Stimulated activated naive B cell treated with anti-CD40 and anti-IgM and Interleukin-4, amounts not matched to agents 10 μg/mL and 1 μg/mL and 100 μg/mL, for 72 hours (primary cell): ENCODE results near the gene SMARCA2.

Experiments
- ATAC-seq, 2 donors: fragments of 150-1000 bp; cut with Tn5 transposase; replicated peaks; 2 replicates each; pipeline ENCODE4 v1.10.0; 2021; ENCODE audit warnings: moderate library complexity in 1 of 2
- DNase-seq: peaks from one replicate; pipeline ENCODE4 v3.0.0; 2021
- H3K27ac Mint-ChIP-seq: one replicate; pipeline ENCODE4 v1.8.0; 2022; ENCODE audit warnings: mild to moderate bottlenecking, mixed read lengths
- H3K27me3 Mint-ChIP-seq, 2 donors: one replicate each; pipeline ENCODE4 v1.8.0; 2022; ENCODE audit warnings: mixed read lengths in 2 of 2
- H3K36me3 Mint-ChIP-seq, 2 donors: one replicate each; pipeline ENCODE4 v1.8.0; 2022; ENCODE audit warnings: mixed read lengths in 2 of 2, mild to moderate bottlenecking in 1 of 2
- H3K4me1 Mint-ChIP-seq, 2 donors: one replicate each; pipeline ENCODE4 v1.8.0; 2022; ENCODE audit warnings: mixed read lengths in 2 of 2, mild to moderate bottlenecking in 1 of 2
- H3K4me3 Mint-ChIP-seq, 2 donors: one replicate each; pipeline ENCODE4 v1.8.0; 2022; ENCODE audit warnings: mild to moderate bottlenecking in 2 of 2, mixed read lengths in 2 of 2, moderate library complexity in 1 of 2
- H3K9me3 Mint-ChIP-seq, 2 donors: one replicate each; pipeline ENCODE4 v1.8.0; 2022; ENCODE audit warnings: mixed read lengths in 2 of 2, mild to moderate bottlenecking in 1 of 2

Gene SMARCA2

GRCh38 chr9:2233274-2233673 is 218.1 kb downstream of the SMARCA2 start:
- H3K4me1 Mint-ChIP-seq: peaks cover 11 to 15% of the 10 kb centered on the region in 2 donors
- H3K27ac Mint-ChIP-seq: no peak overlapping the region
- H3K36me3 Mint-ChIP-seq: no peaks in the 10 kb centered on the region
- no peaks in the 10 kb centered on the region for H3K27me3 Mint-ChIP-seq
- H3K4me3 Mint-ChIP-seq: no peak overlapping the region
- DNase-seq: no peak
- no peak for ATAC-seq
- H3K9me3 Mint-ChIP-seq: peaks cover 0 to 3% of the 10 kb centered on the region in 2 donors

GRCh38 chr9:2234371-2234893 is 219.3 kb downstream of the SMARCA2 start:
- peaks cover 2 to 3% of the 10 kb centered on the region in 2 donors for H3K4me1 Mint-ChIP-seq
- H3K27me3 Mint-ChIP-seq: no peaks in the 10 kb centered on the region
- no peaks in the 10 kb centered on the region for H3K36me3 Mint-ChIP-seq
- DNase-seq (no peak), ATAC-seq (no peak)
- no peaks in the 10 kb centered on the region for H3K9me3 Mint-ChIP-seq
- H3K27ac Mint-ChIP-seq: no peak overlapping the region
- H3K4me3 Mint-ChIP-seq: no peak overlapping the region

- H3K4me1 Mint-ChIP-seq: no peaks in the 10 kb centered on the region
- H3K36me3 Mint-ChIP-seq: no peaks in the 10 kb centered on the region
- DNase-seq: no peak
- no peak overlapping the region for H3K27ac Mint-ChIP-seq
- no peak for ATAC-seq
- H3K27me3 Mint-ChIP-seq: peaks cover 3 to 6% of the 10 kb centered on the region in 2 donors
- no peak overlapping the region for H3K4me3 Mint-ChIP-seq
- no peaks in the 10 kb centered on the region for H3K9me3 Mint-ChIP-seq
These were observed 220.5 kb downstream of the SMARCA2 start for GRCh38 chr9:2235623-2236022.

GRCh38 chr9:2236850-2237249 is 221.7 kb downstream of the SMARCA2 start:
- Mint-ChIP-seq H3K4me3 (no peak overlapping the region), H3K4me1 (peaks cover 2 to 8% of the 10 kb centered on the region in 2 donors), H3K27ac (no peak overlapping the region), H3K27me3 (peaks cover 10 to 15% of the 10 kb centered on the region in 2 donors), H3K36me3 (peaks cover 0 to 3% of the 10 kb centered on the region in 2 donors), H3K9me3 (no peaks in the 10 kb centered on the region)
- ATAC-seq (no peak), DNase-seq (no peak)

- ATAC-seq (peak; percentile 28 to 41), DNase-seq (no peak)
- H3K4me3 Mint-ChIP-seq: peak overlapping the region; percentile 87 to 89
- H3K9me3 Mint-ChIP-seq: peaks cover 5 to 8% of the 10 kb centered on the region in 2 donors
- H3K27ac Mint-ChIP-seq: no peak overlapping the region
- H3K36me3 Mint-ChIP-seq: peaks cover 4 to 7% of the 10 kb centered on the region in 2 donors
- H3K4me1 Mint-ChIP-seq: peaks cover 10 to 20% of the 10 kb centered on the region in 2 donors
- peaks cover 28 to 47% of the 10 kb centered on the region in 2 donors for H3K27me3 Mint-ChIP-seq
These were observed 226.3 kb downstream of the SMARCA2 start for GRCh38 chr9:2241461-2241835.

- peak; percentile 92 to 93 for ATAC-seq
- Mint-ChIP-seq H3K36me3 (peaks cover 4 to 7% of the 10 kb centered on the region in 2 donors), H3K27me3 (peaks cover 28 to 47% of the 10 kb centered on the region in 2 donors), H3K27ac (peak overlapping the region; percentile 63), H3K4me1 (peaks cover 10 to 20% of the 10 kb centered on the region in 2 donors), H3K9me3 (peaks cover 5 to 8% of the 10 kb centered on the region in 2 donors), H3K4me3 (peak overlapping the region; percentile 87 to 89)
- peak; percentile 52 for DNase-seq
These were observed 226.9 kb downstream of the SMARCA2 start for GRCh38 chr9:2241836-2242741.

GRCh38 chr9:2242831-2243330 is 227.7 kb downstream of the SMARCA2 start:
- H3K27ac Mint-ChIP-seq: no peak overlapping the region
- peaks cover 5 to 8% of the 10 kb centered on the region in 2 donors for H3K9me3 Mint-ChIP-seq
- ATAC-seq: no peak
- DNase-seq: no peak
- H3K36me3 Mint-ChIP-seq: peaks cover 4 to 7% of the 10 kb centered on the region in 2 donors
- H3K27me3 Mint-ChIP-seq: peaks cover 28 to 47% of the 10 kb centered on the region in 2 donors
- peaks cover 10 to 20% of the 10 kb centered on the region in 2 donors for H3K4me1 Mint-ChIP-seq
- H3K4me3 Mint-ChIP-seq: peak overlapping the region; percentile 87 to 89
